ENCODE results near the gene BLTP1. TPM values are rescaled to one million over a fixed set of nuclear protein-coding genes. Genes with fewer than 3 reads are reported as not detected.

BLTP1 gene
- total RNA-seq, 3 donors from 2014 or later (not counting 1 experiment from before 2014, with no cell fraction given): 117 to 130 (median 124) TPM

GRCh38 chr4:122195718-122196117, 43.6 kb downstream of the BLTP1 start:
- Histone ChIP-seq H3K27me3 (ENCODE audit: control insufficient read depth, insufficient read depth, low read length) (no peaks in the 10 kb centered on the region), H3K4me3 (ENCODE audit: low read length) (no peak overlapping the region), H3K27ac (ENCODE audit: low read length) (no peak overlapping the region), H3K9me3 (ENCODE audit: control insufficient read depth, insufficient read depth, low read length) (no peaks in the 10 kb centered on the region), H3K36me3 (ENCODE audit: control insufficient read depth, insufficient read depth, low read length) (peaks cover 50% of the 10 kb centered on the region), H3K4me1 (ENCODE audit: control insufficient read depth, insufficient read depth, low read length) (no peaks in the 10 kb centered on the region)
- TF ChIP-seq, protein P1, sequence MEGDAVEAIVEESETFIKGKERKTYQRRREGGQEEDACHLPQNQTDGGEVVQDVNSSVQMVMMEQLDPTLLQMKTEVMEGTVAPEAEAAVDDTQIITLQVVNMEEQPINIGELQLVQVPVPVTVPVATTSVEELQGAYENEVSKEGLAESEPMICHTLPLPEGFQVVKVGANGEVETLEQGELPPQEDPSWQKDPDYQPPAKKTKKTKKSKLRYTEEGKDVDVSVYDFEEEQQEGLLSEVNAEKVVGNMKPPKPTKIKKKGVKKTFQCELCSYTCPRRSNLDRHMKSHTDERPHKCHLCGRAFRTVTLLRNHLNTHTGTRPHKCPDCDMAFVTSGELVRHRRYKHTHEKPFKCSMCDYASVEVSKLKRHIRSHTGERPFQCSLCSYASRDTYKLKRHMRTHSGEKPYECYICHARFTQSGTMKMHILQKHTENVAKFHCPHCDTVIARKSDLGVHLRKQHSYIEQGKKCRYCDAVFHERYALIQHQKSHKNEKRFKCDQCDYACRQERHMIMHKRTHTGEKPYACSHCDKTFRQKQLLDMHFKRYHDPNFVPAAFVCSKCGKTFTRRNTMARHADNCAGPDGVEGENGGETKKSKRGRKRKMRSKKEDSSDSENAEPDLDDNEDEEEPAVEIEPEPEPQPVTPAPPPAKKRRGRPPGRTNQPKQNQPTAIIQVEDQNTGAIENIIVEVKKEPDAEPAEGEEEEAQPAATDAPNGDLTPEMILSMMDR (IDR thresholded peaks at IDR 0.05): no peak
- ATAC-seq (no peak), DNase-seq (no peak)
- Mint-ChIP-seq H3K9me3 (no peaks in the 10 kb centered on the region), H3K4me1 (peaks cover 0 to 5% of the 10 kb centered on the region in 2 donors), H3K27ac (no peak overlapping the region), H3K4me3 (no peak overlapping the region), H3K27me3 (ENCODE audit: low read depth in 2 of 2) (no peaks in the 10 kb centered on the region), H3K36me3 (peaks cover 8% of the 10 kb centered on the region)
- intact Hi-C loops (cut with micrococcal nuclease): no loop called here
- no CpG with 5 or more reads among the region's 1 CpG for WGBS (ENCODE audit: insufficient coverage)

Other genes starting within 250 kb of the BLTP1 start
- under 1 TPM; 0.34 to 0.88 (median 0.49) TPM for gene TRPC3, start 200.3 kb upstream of the BLTP1 start, total RNA-seq
- gene ADAD1, start 226.7 kb downstream of the BLTP1 start, total RNA-seq: not detected

All from natural killer cell (primary cell).